GM15510 (cell line): ENCODE data around the gene NDST1.

Source experiments
- POLR2A ChIP-seq: IDR thresholded peaks from 3 replicates; pipeline ENCODE4 v1.6.1; 2011; ENCODE audit warnings: borderline replicate concordance; ENCODE audit not compliant: insufficient read length; ENCODE audit errors: extremely low read depth

The NDST1 gene

DNA sequence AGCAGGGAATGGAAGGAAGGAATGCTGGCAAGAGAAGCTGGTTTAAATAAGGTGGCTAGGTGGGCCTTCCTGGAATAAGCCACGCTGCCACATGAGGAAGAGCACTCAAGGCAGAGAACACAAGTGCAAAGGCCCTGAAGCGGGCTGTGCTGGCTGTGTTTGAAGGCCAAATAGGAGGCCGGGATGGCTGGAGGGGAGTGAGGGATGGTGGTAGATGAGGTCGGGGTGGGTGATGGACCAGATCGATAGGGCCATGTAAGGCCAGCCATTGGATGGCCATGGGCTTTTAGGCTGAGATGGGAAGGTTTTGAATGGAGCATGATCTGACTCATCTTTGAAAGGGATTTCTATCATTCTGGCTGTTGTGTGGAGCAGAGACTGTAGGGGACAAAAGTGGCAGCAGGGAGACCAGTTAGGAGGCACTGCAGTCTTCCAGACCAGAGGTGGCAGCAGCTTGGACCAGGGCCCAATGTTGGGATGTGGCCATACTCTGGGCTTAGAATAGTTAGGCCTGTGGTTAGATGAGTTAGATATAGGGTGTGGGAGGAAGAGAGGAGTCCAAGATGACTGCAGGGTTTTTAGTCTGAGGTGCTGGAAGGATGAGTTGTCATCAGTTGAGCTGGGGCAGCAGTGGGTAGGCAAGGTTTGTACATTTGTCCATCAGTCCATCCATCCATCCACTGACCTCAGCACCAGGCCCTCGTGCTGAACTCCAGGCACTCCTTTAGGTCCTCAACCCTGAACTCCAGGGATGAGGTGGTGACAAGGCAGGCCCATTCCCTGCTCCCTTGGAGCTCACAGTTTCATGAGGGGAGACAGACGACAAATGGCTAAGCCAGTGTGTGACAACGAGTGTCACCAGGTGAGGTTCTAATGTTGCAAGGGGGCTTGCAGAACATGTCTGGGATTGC is 30.3 kb downstream of the NDST1 start:
- TF ChIP-seq POLR2A, result no peak

DNA sequence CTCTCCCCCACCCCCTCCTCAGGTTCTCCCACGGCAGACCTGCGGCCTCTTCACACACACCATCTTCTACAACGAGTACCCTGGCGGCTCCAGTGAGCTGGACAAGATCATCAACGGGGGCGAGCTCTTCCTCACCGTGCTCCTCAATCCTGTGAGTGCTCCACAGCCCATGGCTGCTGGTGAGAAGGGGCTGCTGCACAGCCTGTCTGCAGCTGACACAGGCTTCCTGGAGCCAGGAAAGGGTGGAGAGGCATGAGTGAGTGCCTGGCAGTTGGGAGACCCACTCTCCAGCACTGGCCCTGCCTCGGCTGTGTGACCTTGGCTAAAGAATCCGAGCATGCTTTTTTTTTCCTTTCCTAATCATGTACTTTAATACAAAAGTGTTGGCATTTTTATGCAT is 31.3 kb downstream of the NDST1 start:
- no peak for TF ChIP-seq POLR2A

- no peak for TF ChIP-seq POLR2A
These were observed 32.1 kb downstream of the NDST1 start for GRCh38 chr5:150540042-150540441.

- TF ChIP-seq POLR2A, result no peak
These were observed 32.9 kb downstream of the NDST1 start for GRCh38 chr5:150540615-150541396.

DNA sequence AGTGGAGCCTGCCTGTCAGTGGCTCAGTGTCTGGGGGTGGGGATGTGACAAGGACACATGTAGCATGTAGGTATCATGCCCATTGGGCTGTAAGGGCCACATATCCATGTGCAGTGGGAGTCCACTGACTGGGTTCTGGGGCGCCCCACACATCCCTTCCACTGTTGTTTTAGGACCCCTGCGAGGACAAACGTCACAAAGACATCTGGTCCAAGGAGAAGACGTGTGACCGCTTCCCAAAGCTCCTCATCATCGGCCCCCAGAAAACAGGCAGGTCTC is 33.4 kb downstream of the NDST1 start:
- TF ChIP-seq POLR2A, result no peak

- no peak for TF ChIP-seq POLR2A
These were observed 34.0 kb downstream of the NDST1 start for GRCh38 chr5:150541895-150542294.

GRCh38 chr5:150542933-150543445 is 35.1 kb downstream of the NDST1 start:
- no peak for TF ChIP-seq POLR2A

DNA sequence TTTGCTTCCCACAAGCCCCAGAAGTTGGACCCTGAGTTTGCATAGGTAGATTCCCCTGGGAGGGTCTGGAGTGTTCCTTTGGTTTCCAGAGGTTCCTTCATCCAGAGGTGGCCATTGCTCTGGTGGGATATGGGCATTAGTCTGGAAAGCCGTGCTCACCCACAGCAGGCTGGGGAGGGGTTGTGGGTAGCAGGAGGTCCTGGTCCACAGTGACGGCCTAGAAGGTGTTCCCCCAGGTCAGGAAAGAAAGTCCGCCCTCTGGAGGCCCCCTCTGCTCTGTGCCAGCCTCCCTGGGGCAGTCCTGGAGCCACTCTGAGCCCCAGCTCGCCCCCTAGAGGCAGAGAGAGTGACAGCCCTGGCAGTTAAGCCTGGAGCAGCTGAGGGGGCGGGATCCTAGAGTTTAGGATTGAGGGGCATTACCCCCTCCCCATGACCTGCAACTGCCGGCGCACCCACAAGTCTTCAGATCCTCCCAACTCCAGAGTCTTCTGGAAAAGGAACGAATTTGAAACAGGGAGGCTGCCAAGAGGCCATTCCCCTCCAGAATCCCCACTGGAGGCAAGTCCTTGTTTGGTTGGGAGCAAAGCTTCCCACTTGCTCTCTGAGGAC is 36.8 kb downstream of the NDST1 start:
- no peak for TF ChIP-seq POLR2A

DNA sequence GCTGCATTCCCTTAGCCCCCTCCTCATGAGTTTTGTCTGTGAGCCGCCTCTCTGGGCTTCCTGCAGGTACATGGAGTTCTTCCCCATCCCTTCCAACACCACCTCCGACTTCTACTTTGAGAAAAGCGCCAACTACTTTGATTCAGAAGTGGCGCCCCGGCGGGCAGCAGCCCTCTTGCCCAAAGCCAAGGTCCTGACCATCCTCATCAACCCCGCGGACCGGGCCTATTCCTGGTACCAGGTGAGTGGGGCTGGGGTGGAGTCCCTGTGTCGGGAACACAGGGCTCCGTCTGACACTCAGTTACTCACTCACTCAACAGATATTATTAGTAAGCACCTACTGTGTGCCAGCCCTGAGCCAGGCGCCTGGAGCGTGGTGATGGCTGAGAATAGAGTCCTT is 37.3 kb downstream of the NDST1 start:
- TF ChIP-seq POLR2A, result no peak

DNA sequence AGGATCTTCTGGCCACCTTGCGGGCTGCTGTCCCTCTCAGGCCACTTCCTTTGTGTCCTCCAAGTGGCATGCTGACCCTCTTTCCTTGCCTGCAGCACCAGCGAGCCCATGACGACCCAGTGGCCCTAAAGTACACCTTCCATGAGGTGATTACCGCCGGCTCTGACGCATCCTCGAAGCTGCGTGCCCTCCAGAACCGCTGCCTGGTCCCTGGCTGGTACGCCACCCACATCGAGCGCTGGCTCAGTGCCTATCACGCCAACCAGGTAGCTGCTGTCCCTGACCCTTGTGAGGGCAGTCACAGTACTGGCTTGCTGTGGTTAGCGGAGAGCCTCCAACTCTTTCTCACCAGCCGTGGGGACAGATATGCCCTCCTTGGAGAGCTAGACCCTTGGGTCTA is 40.2 kb downstream of the NDST1 start:
- TF ChIP-seq POLR2A, result no peak

DNA sequence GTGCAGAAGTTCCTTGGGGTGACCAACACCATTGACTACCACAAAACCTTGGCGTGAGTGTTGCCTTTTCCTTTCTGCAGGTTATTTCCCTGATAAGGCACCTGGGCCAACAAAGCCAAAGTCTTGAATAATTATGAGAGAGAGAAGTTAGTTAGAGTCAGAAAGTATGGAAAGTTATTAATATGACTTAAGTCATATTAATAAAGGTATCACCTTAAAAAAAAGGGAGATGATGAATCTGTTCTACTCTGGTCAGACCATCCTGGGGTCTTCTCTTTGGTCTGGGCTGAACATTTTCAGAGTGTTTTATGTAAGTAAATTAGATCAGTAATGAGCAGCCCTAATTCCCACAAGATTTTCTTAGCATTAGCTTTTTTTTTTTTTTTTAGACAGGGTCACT is 41.8 kb downstream of the NDST1 start:
- TF ChIP-seq POLR2A, result no peak

- TF ChIP-seq POLR2A, result no peak
These were observed 42.4 kb downstream of the NDST1 start for GRCh38 chr5:150550286-150550685.

DNA sequence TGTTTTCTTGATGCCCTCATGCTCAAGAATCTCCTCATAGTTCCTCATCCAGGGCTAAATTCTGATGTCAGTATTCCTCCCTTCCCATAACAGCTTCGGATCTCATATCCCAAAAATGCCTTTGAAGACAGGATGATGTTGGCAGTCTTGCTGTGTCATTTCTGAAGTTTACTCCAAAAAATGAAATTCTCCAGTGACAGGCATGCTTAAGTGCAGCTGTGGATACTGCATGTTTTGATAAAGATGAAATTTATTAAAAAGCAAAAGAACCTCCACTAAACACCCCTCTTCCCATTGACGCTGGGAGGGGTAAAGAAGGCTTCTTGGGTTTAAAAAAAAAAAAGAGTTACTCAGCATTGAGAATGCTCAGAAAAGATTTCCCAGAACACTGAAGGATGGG is 43.1 kb downstream of the NDST1 start:
- TF ChIP-seq POLR2A, result no peak

DNA sequence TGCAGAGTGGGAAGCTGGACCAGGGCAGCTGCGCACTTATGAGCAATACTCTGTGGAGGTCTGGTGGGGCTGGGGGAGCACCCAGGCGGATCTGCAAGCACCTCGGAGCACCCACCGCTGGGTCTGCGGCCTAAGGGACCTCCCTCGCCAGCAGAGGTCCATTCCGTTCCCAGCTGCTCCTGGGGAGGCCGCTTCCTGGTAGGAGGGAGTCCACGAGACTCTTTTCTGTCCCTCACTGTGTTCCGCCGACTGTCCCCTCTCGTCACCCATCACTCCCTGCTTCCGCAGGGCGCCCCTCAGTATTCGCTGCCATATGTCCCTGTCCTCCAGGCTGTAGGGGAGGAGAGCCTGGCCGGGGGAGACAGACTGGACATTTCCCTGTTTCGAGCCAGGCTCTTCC is 45.5 kb downstream of the NDST1 start:
- no peak for TF ChIP-seq POLR2A

DNA sequence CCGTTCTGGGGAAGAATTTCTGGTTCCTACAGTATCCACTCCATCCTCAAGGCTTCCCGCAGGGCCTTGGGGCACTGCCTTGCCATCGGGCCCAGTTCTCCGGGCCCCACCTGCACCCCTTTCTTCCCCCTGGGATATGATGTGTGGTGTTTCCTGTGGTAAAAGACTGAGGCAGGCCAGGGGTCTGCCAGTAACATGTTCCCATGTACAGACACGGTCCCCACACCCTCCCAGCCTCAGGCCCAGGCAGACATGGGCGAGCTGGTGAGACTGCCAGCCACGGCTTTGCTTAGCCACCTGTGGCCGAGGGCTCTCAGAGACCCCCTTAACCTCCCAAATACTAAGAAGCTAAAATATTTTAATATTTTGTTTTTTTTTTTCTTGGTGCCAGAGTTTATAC is 46.0 kb downstream of the NDST1 start:
- TF ChIP-seq POLR2A, result no peak
